ENCODE results near the gene TXNRD3. TPM values are rescaled to one million over a fixed set of nuclear protein-coding genes. Genes with fewer than 3 reads are reported as not detected.

TXNRD3 gene
- total RNA-seq, 2 donors from 2014 or later = 10.6 to 13.5 TPM

GRCh38 chr3:126622694-126623093 is 32.2 kb downstream of the TXNRD3 start:
- H3K9me3 ChIP-seq = no peaks in the 10 kb centered on the region
- intact Hi-C loops (cut with DNase I) = no loop called here
- H3K4me1 ChIP-seq = no peaks in the 10 kb centered on the region
- DNase-seq (no peak), ATAC-seq (no peak)
- no peaks in the 10 kb centered on the region for H3K36me3 ChIP-seq (replicated peaks in 1 of 2; ENCODE audit: insufficient read depth in 1 of 2, low read depth in 2 of 2)
- WGBS, 2 donors = 100% methylated on average over 1 of the region's 1 CpG
- TF ChIP-seq POLR2A (IDR thresholded peaks at IDR 0.05) (no peak), CTCF (IDR thresholded peaks at IDR 0.05) (no peak)
- H3K4me3 ChIP-seq = no peak overlapping the region
- H3K27me3 ChIP-seq = no peaks in the 10 kb centered on the region
- H3K27ac ChIP-seq = no peak overlapping the region

DNA sequence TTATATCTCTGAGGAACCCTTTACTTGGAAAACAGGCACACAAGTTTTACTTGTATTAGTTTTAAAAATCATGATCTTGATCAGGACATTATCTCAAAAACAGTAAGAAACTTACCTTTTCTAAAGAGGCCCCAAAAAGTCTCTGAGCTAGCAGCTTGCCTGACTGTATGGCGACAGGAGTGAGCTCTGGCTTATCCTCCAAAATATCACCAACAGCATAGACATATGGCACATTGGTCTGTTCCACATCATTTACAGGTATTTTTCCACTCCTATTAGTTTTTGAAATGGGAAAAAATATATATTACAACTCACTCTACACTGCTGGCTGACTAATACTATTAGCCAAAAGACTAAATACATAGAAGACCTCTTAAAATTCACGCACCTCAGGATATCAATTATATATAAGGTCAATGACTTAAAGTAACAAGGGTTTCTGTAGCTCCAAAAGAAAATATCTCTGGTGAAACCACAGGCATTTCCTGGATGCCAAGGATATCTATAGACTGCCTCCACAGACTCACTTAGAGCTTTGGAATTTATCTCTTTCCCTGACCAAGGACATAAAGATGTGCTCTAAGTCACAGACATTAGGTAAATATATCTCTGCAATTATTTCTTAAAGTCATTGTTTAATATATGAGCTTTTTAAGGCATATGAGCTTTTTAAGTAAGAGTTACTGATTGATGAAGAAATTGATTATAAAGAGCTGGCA is 33.1 kb downstream of the TXNRD3 start:
- H3K36me3 ChIP-seq (replicated peaks in 1 of 2; ENCODE audit: insufficient read depth in 1 of 2, low read depth in 2 of 2) = no peaks in the 10 kb centered on the region
- ATAC-seq = no peak
- no peaks in the 10 kb centered on the region for H3K4me1 ChIP-seq
- no peak overlapping the region for H3K27ac ChIP-seq
- intact Hi-C loops (cut with DNase I) = no loop called here
- no peak for DNase-seq
- H3K9me3 ChIP-seq = no peaks in the 10 kb centered on the region
- no peak overlapping the region for H3K4me3 ChIP-seq
- no peak for TF ChIP-seq POLR2A (IDR thresholded peaks at IDR 0.05)
- no peak for TF ChIP-seq CTCF (IDR thresholded peaks at IDR 0.05)
- WGBS, 2 donors = 94 to 95% methylated on average over 2 of the region's 2 CpGs
- H3K27me3 ChIP-seq = no peaks in the 10 kb centered on the region

DNA sequence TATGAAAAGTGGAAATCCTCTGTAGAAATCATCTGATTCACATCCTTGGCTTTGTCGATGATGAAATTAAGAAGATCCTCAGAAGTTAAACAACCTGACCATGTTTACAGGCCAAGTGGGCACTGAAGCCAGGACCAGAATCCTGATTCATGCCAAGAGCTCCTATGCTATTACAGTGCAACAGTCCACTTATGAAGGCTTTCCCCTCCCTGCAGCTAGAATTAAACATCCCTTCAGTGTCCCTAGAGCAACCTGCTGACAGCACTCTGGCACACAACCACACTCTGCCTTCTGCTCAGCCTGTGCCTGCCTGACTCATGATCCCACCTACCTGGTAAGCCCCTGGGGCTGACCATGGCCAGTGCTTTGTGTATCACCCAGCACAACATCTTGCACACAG is 33.8 kb downstream of the TXNRD3 start:
- DNase-seq = no peak
- H3K36me3 ChIP-seq (replicated peaks in 1 of 2; ENCODE audit: insufficient read depth in 1 of 2, low read depth in 2 of 2) = no peaks in the 10 kb centered on the region
- WGBS, 2 donors = 90 to 94% methylated on average over 1 of the region's 1 CpG
- no peaks in the 10 kb centered on the region for H3K27me3 ChIP-seq
- no peak overlapping the region for H3K27ac ChIP-seq
- ATAC-seq = no peak
- no peaks in the 10 kb centered on the region for H3K4me1 ChIP-seq
- no peak for TF ChIP-seq CTCF (IDR thresholded peaks at IDR 0.05)
- no peak for TF ChIP-seq POLR2A (IDR thresholded peaks at IDR 0.05)
- intact Hi-C loops (cut with DNase I) = no loop called here
- no peak overlapping the region for H3K4me3 ChIP-seq
- no peaks in the 10 kb centered on the region for H3K9me3 ChIP-seq

GRCh38 chr3:126620738-126621137 is 34.2 kb downstream of the TXNRD3 start:
- Histone ChIP-seq H3K4me1 (no peaks in the 10 kb centered on the region), H3K9me3 (no peaks in the 10 kb centered on the region), H3K4me3 (no peak overlapping the region), H3K36me3 (replicated peaks in 1 of 2; ENCODE audit: insufficient read depth in 1 of 2, low read depth in 2 of 2) (no peaks in the 10 kb centered on the region), H3K27me3 (no peaks in the 10 kb centered on the region), H3K27ac (no peak overlapping the region)
- DNase-seq (no peak), ATAC-seq (no peak)
- intact Hi-C loops (cut with DNase I) = no loop called here
- WGBS, 2 donors = 89 to 90% methylated on average over 7 of the region's 7 CpGs
- TF ChIP-seq POLR2A (IDR thresholded peaks at IDR 0.05) (no peak), CTCF (IDR thresholded peaks at IDR 0.05) (no peak)

DNA sequence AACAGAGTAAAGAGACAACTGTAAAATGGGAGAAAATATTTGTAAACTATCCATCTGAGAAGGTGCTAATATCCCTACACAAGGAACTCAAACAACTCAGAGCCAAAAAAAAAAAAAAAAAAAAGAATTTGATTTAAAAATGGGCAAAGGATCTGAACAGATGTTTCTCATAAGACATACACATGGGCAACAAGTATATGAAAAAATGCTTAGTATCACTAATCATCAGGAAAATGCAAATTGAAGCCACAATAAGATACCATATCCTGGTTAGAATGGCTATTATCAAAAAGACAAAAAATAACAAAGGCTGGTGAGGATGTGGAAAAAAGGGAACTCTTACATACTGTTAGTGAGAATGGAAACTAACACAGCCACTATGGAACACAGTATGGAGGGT is 36.2 kb downstream of the TXNRD3 start:
- no peak overlapping the region for H3K4me3 ChIP-seq
- no peaks in the 10 kb centered on the region for H3K9me3 ChIP-seq
- H3K4me1 ChIP-seq = no peaks in the 10 kb centered on the region
- H3K27me3 ChIP-seq = no peaks in the 10 kb centered on the region
- DNase-seq (no peak), ATAC-seq (no peak)
- intact Hi-C loops (cut with DNase I) = no loop called here
- H3K27ac ChIP-seq = no peak overlapping the region
- H3K36me3 ChIP-seq (replicated peaks in 1 of 2; ENCODE audit: insufficient read depth in 1 of 2, low read depth in 2 of 2) = no peaks in the 10 kb centered on the region
- no peak for TF ChIP-seq CTCF (IDR thresholded peaks at IDR 0.05)
- no peak for TF ChIP-seq POLR2A (IDR thresholded peaks at IDR 0.05)
